ENCODE data around the gene DLG2.
A peak's percentile ranks its signal among the peaks of the same experiment; 100 is the strongest.

Gene DLG2

GRCh38 chr11:83862691-83863090 is 1764.5 kb downstream of the DLG2 start:
- no peak for DNase-seq

- DNase-seq = no peak
Observed at GRCh38 chr11:83862033-83862432, 1765.1 kb downstream of the DLG2 start.

- DNase-seq = no peak
Observed at GRCh38 chr11:83858694-83859093, 1768.5 kb downstream of the DLG2 start.

- no peak for DNase-seq
Observed at GRCh38 chr11:83855237-83855636, 1771.9 kb downstream of the DLG2 start.

- no peak for DNase-seq
Observed at GRCh38 chr11:83852775-83853442, 1774.2 kb downstream of the DLG2 start.

- no peak for DNase-seq
Observed at GRCh38 chr11:83852012-83852411, 1775.1 kb downstream of the DLG2 start.

GRCh38 chr11:83847467-83848034 is 1779.6 kb downstream of the DLG2 start:
- DNase-seq = no peak

GRCh38 chr11:83845797-83846196 is 1781.3 kb downstream of the DLG2 start:
- no peak for DNase-seq

- no peak for DNase-seq
Observed at GRCh38 chr11:83840326-83840725, 1786.8 kb downstream of the DLG2 start.

- DNase-seq = peak; percentile 53
Observed at GRCh38 chr11:83836883-83837654, 1790.1 kb downstream of the DLG2 start.

- DNase-seq = no peak
Observed at GRCh38 chr11:83836065-83836464, 1791.1 kb downstream of the DLG2 start.

GRCh38 chr11:83835423-83835822 is 1791.7 kb downstream of the DLG2 start:
- no peak for DNase-seq

- no peak for DNase-seq
Observed at GRCh38 chr11:83831929-83832328, 1795.2 kb downstream of the DLG2 start.

- DNase-seq = peak; percentile 46
Observed at GRCh38 chr11:83827940-83828554, 1799.1 kb downstream of the DLG2 start.

- no peak for DNase-seq
Observed at GRCh38 chr11:83827520-83827919, 1799.6 kb downstream of the DLG2 start.

GRCh38 chr11:83826078-83826477 is 1801.1 kb downstream of the DLG2 start:
- DNase-seq = no peak

- no peak for DNase-seq
Observed at GRCh38 chr11:83823461-83824025, 1803.6 kb downstream of the DLG2 start.

- peak; percentile 56 for DNase-seq
Observed at GRCh38 chr11:83819931-83820549, 1807.1 kb downstream of the DLG2 start.

- no peak for DNase-seq
Observed at GRCh38 chr11:83818349-83818748, 1808.8 kb downstream of the DLG2 start.

GRCh38 chr11:83816572-83817187 is 1810.5 kb downstream of the DLG2 start:
- DNase-seq = peak; percentile 18

GRCh38 chr11:83815736-83816135 is 1811.4 kb downstream of the DLG2 start:
- no peak for DNase-seq

- DNase-seq = no peak
Observed at GRCh38 chr11:83813296-83813695, 1813.8 kb downstream of the DLG2 start.

Data from RPMI8226 (cell line).